HG02642 (cell line): ENCODE measurements around the gene NPY5R.

ENCODE experiments used
- ATAC-seq: cut with Tn5 transposase; IDR thresholded peaks from one replicate; pipeline ENCODE4 v1.9.1; 2021; ENCODE audit warnings: mild to moderate bottlenecking; ENCODE audit not compliant: unreplicated experiment, poor library complexity

The NPY5R gene

DNA sequence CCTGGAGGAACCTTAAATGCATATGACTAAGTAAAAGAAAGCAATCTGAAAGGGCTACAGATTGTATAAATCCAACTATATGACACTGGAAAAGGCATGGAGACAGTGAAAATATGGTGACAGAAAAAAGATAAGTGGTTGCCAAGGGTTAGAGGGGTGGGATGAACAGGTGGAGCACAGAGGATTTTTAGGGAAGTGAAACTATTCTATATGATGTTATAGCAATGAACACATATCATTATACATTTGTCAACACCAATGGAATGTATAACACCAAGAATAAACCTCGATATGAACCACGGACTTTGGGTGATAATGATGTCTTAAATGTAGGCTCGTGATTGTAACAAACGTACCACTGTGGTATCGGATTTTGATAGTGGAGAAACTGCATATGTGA is 40.7 kb downstream of the NPY5R start:
- no peak for ATAC-seq

DNA sequence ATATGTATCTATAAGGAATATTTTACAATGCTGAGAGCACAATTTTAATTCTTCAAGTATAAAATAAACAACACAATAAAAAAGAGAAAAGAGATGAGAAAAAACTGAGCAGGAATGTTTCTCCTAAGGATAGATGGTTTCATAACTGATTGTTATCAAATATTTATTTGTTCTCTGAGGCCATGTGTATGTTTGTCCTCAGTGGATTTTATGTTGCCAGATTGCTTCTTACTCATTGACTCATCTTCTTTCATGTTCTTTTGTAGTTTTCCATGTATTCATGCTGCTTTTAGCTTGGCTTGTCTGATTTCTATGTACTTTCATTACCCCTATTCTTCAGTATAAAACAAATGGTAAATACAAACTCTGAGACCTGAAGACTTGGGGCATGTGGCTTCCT is 41.2 kb downstream of the NPY5R start:
- no peak for ATAC-seq

GRCh38 chr4:163385466-163385865 is 41.8 kb downstream of the NPY5R start:
- no peak for ATAC-seq

DNA sequence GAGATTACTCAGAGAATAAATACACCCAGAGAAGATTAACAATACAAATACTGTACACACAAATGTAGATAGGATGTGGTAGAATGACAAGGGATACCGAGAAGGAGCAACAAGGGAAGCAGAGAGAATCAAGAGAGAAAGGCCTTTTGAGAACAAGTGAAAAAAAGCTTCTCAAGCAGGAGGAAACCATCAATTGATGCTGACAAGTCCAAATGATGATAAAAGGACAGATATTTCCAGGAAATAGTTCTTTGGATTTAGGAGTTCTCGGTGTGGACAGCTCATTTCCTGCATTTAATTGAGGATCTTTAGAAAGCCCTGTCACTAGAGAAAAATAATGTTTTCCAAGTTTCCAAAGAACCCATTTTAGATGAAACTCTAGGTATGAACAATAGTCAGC is 48.1 kb downstream of the NPY5R start:
- ATAC-seq: no peak

DNA sequence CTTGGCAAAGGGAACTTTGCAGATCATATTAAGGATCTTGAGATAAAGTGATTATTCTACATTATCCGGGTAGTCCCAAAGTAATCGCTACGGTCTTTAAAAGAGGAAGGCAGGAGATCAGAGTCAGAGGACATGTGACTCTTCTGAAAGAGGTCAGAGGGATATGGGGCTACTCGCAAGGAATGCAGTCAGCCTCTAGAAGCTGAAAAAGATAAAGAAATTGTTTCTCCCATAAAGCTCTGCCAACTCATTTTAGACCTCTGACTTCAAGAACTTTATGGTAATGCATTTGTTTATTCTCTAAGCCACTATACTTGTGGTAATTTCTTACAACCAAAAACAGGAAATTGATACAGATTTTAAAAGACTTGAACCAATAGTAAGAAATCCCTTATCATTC is 48.6 kb downstream of the NPY5R start:
- no peak for ATAC-seq

- ATAC-seq: no peak
Measured at GRCh38 chr4:163393471-163393870, 49.8 kb downstream of the NPY5R start.

DNA sequence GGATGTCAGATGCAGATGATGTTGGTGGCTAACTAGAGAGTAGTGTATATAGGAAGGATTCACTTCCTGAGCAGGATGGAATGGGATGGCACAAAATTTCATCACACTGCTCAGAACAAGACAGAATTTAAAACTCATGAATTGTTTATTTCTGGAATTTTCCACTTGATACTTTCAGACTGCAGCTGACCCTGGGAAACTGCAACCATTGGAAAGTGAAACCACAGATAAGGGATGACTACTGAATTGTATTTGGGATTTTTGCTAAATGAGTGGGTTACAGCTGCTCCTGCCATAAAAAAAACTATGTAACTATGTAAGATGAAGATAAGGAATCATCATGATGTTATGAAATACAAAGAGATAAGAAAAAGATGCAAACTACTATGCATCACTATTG is 51.4 kb downstream of the NPY5R start:
- no peak for ATAC-seq

DNA sequence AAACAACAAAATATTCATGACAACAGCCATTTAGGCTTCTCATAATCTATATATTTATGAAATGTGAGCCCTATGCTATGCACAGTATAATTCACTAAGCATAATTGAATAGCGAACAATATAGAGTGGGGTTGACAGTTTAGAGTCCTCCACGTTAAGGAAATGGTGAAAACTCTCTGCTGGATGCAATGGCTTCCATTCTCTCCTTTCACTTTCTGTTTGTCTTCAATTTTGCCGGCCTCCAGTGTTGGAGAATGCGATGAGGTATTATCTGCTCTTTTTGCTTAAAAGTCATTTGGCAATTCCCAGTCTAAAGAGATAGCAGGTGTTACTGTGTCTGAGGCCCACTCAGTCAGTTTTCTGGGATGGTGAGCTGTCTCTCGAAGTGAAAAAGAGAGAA is 52.1 kb downstream of the NPY5R start:
- no peak for ATAC-seq

DNA sequence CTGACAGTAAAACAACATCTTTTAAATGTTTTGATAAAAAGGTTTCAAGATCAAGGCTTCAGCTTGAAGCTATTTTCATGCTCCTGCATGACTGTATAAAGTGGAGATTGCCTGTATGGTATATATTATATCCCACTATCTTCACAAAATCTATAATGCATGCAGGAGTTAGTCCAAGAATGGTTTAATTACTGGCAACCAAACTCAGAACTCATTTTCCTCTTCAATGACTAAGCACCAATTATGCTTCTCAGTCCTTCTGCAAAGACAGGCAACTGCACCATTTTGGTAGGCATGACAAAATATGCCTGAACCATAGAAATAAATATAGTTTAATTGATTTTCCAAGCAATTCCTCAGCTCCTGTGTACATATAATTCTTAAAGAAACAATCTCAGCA is 54.5 kb downstream of the NPY5R start:
- ATAC-seq: no peak

DNA sequence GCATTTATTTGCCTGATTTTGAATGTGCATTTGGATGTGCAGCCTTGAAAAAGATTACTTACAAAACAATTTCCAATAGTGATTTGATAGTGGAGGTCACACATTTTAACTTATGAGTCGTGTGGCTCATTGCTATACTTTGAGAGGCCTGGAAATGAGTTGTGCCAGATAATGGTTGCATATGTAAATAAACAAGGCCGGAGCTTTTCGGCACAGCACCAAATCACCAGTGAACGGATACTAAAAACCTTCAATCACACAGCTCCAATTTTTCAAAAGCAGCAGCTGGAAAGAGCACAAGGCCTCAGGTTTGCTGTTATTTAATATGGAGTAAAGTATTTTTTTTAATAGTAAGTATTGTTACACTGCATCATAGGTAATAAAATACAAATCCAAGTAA is 57.2 kb downstream of the NPY5R start:
- ATAC-seq: no peak
